Brain microvascular endothelial cell (primary cell): Measurements from ENCODE around the gene PTHLH.

ENCODE experiments used
- DNase-seq: peaks from one replicate; pipeline ENCODE4 v3.0.0-alpha.2; 2020
- H3K27ac ChIP-seq: fragments of 250-450 bp; sonication (Bioruptor Pico); 2 replicates; pipeline ENCODE4 v1.5.1; 2020; ENCODE audit warnings: mild to moderate bottlenecking, moderate library complexity
- H3K27me3 ChIP-seq: fragments of 250-450 bp; sonication (Bioruptor Pico); replicated peaks from 2 replicates; pipeline ENCODE4 v1.5.1; 2020; ENCODE audit warnings: mild to moderate bottlenecking
- H3K36me3 ChIP-seq: fragments of 250-450 bp; sonication (Bioruptor Pico); replicated peaks from 2 replicates; pipeline ENCODE4 v1.5.1; 2020; ENCODE audit warnings: mild to moderate bottlenecking
- H3K4me3 ChIP-seq: 2 replicates; pipeline ENCODE4 v1.5.1; 2011; ENCODE audit warnings: low read depth, mild to moderate bottlenecking, control low read depth, low read length, moderate library complexity
- in situ Hi-C: cut with HindIII; loops from 2 replicates; pipeline ENCODE4 v1.10.0; 2017; ENCODE audit warnings: low sequenced_read_pairs, low pct_ligation_motif_present
- TF ChIP-seq, protein P1 (sequence below): IDR thresholded peaks from 2 replicates; pipeline ENCODE4 v1.5.1; 2011; ENCODE audit warnings: low read depth, mild to moderate bottlenecking, moderate library complexity, low read length, control low read depth, inconsistent platforms; ENCODE audit errors: missing control alignments

The PTHLH gene

DNA sequence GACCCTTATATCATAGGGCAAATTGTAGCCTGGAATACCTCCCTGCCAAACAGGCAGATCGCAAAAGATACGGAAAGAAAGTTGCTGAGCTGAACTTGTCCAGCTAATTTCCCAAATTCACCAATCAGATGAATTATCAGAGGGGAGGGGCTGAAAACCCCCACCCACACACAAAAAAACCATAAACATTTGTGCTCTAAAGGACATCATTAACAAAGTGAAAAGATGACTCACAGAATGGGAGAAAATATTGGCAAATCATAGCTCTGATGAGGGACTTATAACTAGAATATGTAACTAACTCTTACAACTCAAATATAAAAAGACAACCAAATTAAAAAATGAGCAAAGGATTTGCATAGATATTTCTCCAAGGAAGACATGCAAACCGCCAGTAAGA lies 36.3 kb downstream of the PTHLH start:
- Histone ChIP-seq H3K27ac (no peak overlapping the region), H3K36me3 (no peaks in the 10 kb centered on the region), H3K4me3 (no peak overlapping the region), H3K27me3 (no peaks in the 10 kb centered on the region)
- TF ChIP-seq, protein P1, sequence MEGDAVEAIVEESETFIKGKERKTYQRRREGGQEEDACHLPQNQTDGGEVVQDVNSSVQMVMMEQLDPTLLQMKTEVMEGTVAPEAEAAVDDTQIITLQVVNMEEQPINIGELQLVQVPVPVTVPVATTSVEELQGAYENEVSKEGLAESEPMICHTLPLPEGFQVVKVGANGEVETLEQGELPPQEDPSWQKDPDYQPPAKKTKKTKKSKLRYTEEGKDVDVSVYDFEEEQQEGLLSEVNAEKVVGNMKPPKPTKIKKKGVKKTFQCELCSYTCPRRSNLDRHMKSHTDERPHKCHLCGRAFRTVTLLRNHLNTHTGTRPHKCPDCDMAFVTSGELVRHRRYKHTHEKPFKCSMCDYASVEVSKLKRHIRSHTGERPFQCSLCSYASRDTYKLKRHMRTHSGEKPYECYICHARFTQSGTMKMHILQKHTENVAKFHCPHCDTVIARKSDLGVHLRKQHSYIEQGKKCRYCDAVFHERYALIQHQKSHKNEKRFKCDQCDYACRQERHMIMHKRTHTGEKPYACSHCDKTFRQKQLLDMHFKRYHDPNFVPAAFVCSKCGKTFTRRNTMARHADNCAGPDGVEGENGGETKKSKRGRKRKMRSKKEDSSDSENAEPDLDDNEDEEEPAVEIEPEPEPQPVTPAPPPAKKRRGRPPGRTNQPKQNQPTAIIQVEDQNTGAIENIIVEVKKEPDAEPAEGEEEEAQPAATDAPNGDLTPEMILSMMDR = peak; percentile 14
- DNase-seq = no peak
- in situ Hi-C loops = no loop called here

DNA sequence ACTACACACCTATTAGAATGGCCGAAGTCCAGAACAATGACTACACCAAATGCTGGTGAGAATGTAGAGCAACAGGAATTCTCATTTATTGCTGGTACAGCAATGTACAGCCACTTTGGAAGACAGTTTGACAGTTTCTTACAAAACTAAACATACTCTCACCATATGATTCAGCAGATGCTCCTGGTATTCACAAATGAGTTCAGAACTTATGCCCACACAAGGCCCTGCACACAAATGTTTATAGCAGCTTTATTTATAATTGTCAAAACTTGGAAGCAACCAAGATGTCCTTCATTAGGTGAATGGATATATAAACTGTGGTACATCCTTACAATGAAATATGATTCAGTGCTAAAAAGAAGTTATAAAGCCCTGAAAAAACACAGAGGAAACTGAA lies 38.3 kb downstream of the PTHLH start:
- Histone ChIP-seq H3K27me3 (no peaks in the 10 kb centered on the region), H3K4me3 (no peak overlapping the region), H3K27ac (no peak overlapping the region), H3K36me3 (no peaks in the 10 kb centered on the region)
- in situ Hi-C loops = no loop called here
- DNase-seq = no peak
- TF ChIP-seq, protein P1 = no peak

DNA sequence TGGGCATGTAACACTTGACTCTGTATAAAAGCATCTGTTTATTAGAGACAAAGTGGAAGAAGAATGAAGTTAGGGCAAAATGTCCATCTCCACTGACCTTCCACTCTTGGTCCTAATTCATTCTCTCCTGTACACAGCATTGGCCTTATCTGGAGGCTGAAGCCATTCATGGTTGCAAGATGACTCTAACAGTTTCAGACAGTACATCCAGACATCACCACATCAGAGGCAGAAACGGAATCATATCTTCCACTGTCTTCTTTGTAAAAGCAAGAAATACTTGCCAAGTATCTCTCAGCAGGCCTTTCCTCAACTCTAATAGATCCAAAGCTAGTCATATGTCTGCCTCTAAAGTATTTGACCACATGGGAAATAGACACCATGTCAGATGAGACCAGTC lies 41.1 kb downstream of the PTHLH start:
- TF ChIP-seq, protein P1 = no peak
- in situ Hi-C loops = no loop called here

DNA sequence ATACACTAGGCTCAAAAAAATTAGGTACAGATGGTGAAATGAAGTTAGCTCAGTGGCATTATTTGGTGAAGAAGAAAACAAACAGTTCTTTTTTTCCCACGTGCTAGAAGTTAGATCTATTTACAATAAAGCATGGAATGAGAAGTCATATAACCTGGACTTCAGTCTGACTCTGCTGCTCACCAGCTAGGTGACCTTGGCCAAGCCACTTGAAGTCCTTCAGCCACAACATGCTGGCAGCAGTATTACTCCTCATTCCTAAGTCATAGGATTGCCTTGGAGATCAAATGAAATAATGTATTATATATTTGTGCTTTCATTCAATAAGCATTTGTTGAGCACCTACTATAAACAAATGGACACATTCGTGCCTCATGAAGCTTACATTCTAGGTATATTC lies 45.2 kb downstream of the PTHLH start:
- in situ Hi-C loops = no loop called here
- no peaks in the 10 kb centered on the region for H3K27me3 ChIP-seq
- no peak overlapping the region for H3K4me3 ChIP-seq
- TF ChIP-seq, protein P1 = no peak
- DNase-seq = no peak
- no peaks in the 10 kb centered on the region for H3K36me3 ChIP-seq
- H3K27ac ChIP-seq = no peak overlapping the region

More for the DNA sequence above, 41.1 kb downstream of the PTHLH start:
- no peaks in the 10 kb centered on the region for H3K27me3 ChIP-seq
- H3K27ac ChIP-seq = no peak overlapping the region
- no peak overlapping the region for H3K4me3 ChIP-seq
- peak; percentile 20 for DNase-seq
- no peaks in the 10 kb centered on the region for H3K36me3 ChIP-seq

DNA sequence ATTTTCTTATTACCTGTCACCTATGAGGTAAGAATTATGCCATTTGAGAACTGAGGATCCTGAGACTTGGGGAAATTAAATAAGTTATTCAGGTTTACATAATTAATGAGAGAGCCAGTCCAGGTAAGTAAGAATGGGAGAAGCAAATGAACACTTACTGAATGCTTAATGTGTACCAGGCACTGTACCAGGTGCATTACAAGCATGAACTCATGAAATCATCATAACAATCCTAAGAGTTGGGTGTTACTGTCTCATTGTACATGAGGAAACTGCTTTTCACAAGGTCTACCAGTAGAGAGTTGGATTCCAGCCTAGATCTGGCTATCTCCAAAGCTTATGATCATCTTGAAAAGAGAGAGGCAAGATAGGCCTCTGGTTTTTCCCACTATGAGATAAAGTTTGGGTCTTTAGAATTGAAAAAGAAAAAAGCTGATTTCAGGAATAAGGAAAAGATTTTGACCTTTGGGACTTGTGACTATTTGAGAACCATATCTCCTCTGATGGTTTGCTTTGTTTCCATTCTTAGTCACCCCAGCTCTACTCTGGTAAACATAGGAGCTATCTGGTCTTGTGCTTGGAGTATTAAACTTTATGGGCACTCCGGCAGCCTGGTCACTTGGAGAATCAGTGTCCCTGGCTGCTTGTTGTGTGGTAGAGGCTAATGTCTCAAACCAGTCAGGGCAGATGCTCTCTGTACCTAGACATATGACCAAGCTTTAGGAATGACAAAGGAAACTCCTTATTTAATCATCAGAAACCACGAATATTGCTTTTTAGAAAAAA lies 48.0 kb downstream of the PTHLH start:
- Histone ChIP-seq H3K27me3 (no peaks in the 10 kb centered on the region), H3K4me3 (no peak overlapping the region), H3K27ac (no peak overlapping the region), H3K36me3 (no peaks in the 10 kb centered on the region)
- TF ChIP-seq, protein P1 = no peak
- in situ Hi-C loops = no loop called here
- DNase-seq = no peak
